OCI-LY7 (cell line): ENCODE data around the gene ADAMTS8.

Source experiments
- EZH2phosphoT487 ChIP-seq: fragments of 200-600 bp; sonication (generic); IDR thresholded peaks from 2 replicates; pipeline ENCODE4 v1.6.1; 2018; ENCODE audit warnings: low read depth, borderline replicate concordance, mild to moderate bottlenecking, mixed run types, antibody characterized with exemption, low read length, moderate library complexity, mixed read lengths
- TF ChIP-seq, protein P1 (sequence below): fragments of 200-600 bp; sonication (generic); conservative IDR thresholded peaks from 2 replicates; pipeline ENCODE4 v1.5.1; 2014; ENCODE audit warnings: mild to moderate bottlenecking, antibody characterized with exemption, low read length, moderate library complexity, mixed read lengths

DNA sequence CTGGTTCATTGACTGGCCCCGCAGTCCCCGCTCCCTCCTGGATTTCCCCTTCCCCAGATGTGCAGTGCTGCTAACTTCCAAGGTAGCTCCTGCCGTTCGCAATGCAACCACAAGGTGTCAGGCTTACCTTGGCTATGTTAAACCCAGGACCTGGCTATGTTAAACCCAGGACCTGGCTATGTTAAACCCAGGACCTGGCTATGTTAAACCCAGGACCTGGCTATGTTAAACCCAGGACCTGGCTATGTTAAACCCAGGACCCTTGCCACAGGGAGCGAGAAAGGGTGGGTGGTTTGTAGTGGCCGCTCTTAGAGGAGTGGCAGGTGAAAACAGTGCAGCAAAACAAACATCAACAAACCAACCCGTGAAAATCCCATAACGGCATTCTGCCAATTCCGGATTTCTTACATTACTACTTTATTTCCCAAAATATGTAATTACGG is 2.9 kb upstream of the ADAMTS8 start:
- TF ChIP-seq, protein P1, sequence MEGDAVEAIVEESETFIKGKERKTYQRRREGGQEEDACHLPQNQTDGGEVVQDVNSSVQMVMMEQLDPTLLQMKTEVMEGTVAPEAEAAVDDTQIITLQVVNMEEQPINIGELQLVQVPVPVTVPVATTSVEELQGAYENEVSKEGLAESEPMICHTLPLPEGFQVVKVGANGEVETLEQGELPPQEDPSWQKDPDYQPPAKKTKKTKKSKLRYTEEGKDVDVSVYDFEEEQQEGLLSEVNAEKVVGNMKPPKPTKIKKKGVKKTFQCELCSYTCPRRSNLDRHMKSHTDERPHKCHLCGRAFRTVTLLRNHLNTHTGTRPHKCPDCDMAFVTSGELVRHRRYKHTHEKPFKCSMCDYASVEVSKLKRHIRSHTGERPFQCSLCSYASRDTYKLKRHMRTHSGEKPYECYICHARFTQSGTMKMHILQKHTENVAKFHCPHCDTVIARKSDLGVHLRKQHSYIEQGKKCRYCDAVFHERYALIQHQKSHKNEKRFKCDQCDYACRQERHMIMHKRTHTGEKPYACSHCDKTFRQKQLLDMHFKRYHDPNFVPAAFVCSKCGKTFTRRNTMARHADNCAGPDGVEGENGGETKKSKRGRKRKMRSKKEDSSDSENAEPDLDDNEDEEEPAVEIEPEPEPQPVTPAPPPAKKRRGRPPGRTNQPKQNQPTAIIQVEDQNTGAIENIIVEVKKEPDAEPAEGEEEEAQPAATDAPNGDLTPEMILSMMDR = peak; percentile 77
- TF ChIP-seq EZH2phosphoT487 = no peak
